Right hindlimb (tissue), 1 donor: ENCODE results near the gene C2orf81.
"Not testable (repeated sequence)": the region's sequence is repeated elsewhere in the genome, so short reads cannot be mapped to it uniquely, and the experiment has no call there.

Source experiments
- DNase-seq: peaks from one replicate; pipeline ENCODE4 v3.0.0-alpha.2; 2018

C2orf81 gene

DNA sequence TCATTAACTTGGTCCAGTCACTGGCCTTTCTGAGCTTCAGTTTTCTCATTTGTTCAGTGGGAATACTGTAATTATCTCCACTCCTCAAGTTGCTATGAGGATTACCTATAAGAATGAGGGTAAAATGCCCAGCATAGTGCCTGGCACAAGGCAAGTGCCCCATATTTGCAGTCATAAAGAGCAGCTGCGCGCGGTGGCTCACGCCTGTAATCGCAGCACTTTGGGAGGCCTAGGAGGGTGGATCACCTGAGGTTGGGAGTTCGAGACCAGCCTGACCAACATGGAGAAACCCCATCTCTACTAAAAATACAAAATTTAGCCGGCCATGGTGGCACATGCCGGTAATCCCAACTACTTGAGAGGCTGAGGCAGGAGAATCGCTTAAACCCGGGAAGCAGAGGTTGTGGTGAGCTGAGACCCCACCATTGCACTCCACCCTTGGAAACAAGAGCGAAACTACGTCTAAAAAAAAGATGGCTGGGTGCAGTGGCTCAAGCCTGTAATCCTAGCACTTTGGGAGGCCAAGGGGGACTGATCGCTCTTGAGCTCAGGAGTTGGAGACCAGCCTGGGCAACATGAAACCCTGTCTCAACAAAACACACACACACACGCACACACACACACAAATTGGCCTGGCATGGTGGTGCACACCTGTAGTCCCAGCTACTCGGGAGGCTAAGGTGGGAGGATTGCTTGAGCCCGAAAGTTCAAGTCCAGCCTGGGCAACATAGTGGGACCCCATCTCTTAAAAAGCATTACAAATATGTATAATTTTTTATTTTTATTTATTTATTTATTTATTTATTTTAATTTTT, 21.3 kb upstream of the C2orf81 start:
- DNase-seq: not testable (repeated sequence)

DNA sequence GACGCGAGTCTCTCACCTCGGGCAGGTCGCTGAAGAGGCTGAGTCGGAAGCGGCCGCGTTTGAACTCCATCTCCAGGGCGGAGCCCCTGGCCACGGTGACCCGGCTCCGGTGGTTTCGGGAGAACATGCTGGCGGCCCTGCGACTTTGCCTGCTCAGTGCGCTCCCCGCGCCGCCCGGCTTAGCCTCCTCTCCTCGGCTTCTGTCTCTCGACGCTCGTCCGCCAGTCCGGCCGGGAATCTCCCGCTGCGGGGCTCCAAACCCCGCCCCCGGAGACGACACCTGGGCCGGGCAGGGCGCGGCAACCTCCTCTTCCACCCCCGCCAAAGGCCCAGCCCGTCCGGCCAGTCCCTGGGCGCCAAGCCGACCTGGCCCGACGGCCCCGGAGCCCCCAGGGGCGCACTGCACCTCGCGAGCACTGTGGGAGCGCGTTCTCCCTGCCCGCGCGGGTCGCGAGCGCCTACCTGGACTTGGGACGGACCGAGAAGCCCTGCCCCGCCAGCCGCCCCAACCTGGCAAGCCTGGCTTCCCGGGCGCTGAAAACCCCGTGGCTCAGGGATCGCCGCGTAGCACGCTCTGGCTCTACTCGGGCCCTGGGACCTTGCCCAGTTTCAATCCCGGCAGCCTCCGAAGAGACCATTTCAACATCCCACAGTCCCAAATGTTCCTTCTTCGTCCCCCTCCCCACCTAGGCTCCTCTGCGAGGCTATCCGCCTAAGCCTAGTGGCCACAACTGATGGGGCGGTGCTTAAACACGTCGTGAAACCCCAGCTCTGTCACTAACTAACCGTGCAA, 20.5 kb upstream of the C2orf81 start, which contains the start of gene RTKN:
Gene RTKN (minus strand): TSS at position 248 of the 793 bp plus-strand sequence. CDS start 121 bp downstream, at position 127.
- DNase-seq: peak; percentile 60

DNA sequence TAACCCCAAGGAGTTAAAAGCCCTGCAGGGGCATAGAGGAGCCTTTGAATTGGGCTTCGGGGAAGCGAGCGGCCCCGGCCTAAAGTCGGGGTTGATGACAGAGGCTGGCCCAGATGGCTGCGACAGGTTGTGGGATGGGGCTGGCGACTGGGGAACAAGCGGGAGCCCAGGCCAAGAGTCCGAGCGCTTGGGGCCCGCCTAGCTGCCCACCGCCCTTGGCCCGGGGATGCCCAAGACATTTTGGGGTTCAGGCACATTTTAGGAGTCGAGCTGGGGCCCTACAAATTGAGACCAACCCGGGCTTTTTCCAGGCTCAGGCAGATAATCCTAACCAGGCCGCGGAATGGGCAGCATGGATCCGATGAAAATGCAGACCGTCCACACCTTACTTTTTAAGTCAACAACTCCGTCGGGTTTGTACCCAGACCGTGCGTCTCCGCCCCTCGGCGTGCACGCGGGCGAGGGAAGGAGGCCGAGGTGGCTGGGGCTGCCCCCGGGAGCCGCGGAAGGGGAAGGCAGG, 19.8 kb upstream of the C2orf81 start:
- no peak for DNase-seq

GRCh38 chr2:74440378-74441169, 19.2 kb upstream of the C2orf81 start:
- peak; percentile 97 for DNase-seq

GRCh38 chr2:74439803-74440377, 18.5 kb upstream of the C2orf81 start:
- peak; percentile 95 for DNase-seq

DNA sequence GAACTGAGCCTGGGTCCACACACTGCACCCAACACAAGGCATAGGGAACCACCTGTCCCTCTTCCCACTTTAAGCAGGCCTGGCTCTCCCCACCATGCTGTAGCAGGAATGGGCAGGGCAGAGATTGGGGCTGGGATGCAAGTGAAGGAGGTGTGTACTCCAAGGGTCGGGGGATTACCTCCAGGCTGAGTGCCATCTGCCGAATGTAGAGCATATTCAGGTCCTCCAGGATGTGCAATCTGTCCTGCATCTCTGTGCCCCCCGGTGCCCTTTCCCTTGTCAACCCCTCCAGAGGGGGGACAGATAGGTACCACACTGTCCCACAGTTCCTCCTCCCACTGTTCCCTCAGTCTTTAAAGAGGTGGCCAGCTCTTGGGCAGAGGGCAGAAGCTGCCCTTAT, 18.0 kb upstream of the C2orf81 start:
- no peak for DNase-seq

DNA sequence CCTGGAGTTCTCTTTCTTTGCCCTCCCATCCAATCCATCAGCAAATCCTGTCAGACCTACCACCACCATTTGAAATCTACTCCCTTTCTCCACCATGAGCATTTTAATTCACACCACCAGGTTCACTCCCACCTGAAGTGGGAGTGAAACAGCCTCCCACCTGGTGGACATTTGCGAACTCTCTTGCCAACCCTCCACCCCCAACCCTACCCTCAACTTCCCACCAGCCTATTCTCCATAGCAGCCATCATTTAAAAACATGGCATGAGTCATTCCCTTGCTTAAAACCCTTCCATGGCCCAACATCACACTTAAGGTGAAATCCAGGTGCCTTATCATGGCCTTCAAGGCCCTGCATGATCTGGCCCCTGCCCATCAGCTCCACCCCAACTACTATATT, 16.8 kb upstream of the C2orf81 start:
- DNase-seq: no peak

DNA sequence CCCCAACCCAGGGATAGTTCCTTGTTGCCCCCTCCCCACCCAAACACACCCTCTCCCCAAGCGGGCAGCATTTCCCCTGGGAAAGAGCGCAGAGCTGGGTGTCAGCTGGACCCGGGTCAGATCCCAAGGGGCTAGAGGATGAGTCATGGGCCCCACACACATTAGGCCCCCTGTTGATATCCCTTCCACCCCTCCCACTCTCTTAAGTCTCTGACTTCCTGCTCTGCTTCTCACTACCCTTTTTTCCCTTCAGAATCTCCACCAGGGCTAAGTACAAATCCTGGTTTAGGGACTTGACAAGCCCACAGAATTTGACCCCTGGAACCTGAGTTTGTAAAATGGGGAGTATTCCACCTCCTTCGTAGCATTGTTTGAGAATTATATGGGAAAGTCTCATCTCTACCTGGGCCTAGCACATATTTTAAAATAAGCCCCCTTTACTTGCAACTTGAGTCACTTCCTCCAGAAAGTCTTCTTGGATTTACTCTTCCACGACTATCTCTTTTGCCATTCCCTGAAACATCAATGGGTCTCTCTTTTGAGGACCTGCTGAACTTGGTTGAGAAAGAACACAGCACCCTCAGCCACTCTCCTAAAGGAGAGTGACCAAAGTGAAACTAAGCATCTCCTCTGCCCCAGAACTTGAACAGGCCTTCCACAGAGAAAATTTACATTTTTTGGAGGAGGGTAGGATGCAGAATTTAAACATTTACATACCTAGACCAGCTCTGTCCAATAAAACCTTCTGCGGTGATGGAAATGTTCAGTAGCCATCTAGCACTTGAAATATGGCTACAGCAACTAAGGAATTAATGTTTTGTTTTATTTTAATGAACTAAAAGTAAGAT, 15.7 kb upstream of the C2orf81 start:
- peak; percentile 17 for DNase-seq

DNA sequence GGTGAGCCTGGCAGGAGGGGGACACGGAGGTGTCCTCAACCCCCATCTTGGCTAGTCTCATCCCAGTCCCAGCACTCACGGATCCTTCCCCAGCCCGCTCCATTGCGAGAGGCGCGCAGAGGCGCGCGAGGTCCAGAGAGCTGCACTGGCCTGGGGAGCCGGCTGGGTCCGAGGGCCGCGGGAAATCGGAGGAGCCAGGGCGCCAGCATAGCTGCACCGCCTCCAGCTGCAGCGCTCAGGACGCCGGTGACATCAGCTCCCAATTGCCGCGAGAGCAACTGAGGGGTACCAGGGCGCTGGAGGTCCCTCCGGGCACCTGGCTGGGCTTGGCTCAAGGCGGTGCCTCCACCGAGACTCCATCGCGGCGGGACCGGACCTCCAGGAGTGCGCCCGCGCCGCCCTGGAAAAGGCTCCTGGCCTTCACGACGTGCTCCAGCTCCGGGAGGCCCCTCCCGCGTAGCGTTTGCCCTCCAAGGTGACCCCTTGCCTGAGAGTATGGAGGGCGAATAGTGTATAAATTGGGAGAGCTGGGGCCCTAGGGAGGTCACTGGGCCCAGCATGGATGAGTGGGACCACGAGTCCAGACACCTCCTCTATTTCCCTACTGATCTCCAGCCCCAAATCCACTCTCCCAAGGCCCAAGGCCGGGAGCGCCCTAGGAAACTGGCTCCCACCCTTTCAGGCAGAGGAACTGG, 14.8 kb upstream of the C2orf81 start:
- peak; percentile 18 for DNase-seq

DNA sequence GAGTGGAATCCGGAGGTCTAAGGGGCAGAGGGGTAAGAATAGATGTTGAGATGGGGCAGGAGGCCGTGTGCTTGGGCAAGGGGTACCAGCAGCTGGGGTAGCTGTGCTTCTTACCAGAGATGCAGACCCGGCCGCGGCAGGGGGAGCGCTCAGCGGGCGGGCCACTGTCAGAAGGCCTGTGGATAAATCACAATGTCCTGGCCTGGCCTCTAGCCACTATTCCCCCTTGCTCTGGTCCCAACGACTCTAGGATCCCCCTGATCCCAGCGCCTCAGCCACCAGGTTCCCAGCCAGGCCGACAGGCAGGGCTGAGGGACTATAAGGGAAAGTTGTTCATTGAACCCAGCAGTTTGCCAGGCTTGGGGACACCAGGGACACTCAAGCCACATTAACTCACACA, 9.1 kb upstream of the C2orf81 start:
- DNase-seq: no peak

DNA sequence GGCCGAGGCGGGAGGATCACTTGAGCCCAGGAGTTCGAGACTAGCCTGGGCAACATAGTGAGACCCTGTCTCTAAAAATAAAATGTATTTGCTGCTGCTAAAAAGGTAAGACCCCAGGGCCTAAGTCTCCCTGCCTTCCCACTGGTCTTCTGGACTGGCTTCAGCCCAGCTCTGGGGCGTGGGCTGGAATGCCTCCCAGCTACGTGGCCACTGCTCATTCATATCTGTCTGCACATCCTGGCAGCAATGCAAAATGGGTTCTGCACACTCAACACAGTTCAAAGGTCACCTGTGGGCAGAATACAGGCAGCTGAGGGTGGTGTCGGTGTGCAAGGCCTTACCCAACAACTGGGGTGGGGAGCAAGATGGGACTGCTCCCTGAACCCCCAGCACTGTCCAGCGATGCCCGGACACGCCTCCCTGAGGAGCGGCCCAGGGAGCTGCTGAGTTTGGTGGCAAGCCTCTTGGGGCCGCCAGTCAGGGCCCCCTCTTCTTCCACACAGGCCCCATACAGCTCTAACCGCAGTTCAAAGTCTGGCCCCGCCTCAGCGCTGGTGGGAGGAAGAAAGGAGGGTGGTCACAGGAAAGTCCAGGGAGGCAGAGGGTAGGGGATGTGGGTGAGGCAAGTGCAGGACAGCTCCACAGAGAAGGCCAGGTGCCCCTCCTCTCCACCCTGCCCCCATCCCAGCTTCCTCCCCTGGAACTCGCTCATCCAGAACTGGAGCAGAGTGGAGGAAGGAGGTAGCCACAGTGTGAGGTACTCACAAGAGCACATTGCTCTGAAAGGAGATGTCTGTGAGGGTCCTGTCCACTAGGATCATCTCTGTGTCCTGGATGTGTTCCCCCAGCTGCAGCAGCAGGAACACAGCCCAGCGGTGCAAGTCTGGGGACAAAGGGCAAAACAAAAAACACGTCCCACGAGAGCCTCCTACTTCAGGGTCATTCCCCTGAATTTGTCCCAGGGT, 8.3 kb upstream of the C2orf81 start:
- no peak for DNase-seq

- DNase-seq: no peak
Measured at GRCh38 chr2:74428675-74429074, 7.3 kb upstream of the C2orf81 start.

DNA sequence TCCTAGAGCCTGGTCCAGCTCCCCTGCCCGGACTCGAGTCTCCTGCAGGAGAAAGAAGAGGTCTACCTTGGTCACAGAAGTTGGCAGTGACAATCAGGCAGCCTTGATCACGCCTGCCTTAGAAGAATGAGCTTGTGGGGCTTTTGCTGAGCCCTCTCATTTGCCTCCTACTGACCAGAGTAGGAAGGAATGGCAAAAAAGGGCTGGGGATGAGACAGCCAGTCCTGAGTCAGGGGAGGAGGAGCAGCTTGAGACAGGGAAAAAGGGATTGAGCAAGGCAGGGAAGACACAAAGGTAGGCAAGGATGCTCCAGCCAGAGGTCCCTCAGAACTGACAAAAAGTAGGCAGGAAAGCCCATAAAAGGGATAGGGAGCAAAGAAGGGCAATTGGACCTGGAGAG, 6.1 kb upstream of the C2orf81 start:
- DNase-seq: no peak

GRCh38 chr2:74426181-74426758, 4.9 kb upstream of the C2orf81 start:
- DNase-seq: no peak

GRCh38 chr2:74425523-74425922, 4.1 kb upstream of the C2orf81 start:
- no peak for DNase-seq

DNA sequence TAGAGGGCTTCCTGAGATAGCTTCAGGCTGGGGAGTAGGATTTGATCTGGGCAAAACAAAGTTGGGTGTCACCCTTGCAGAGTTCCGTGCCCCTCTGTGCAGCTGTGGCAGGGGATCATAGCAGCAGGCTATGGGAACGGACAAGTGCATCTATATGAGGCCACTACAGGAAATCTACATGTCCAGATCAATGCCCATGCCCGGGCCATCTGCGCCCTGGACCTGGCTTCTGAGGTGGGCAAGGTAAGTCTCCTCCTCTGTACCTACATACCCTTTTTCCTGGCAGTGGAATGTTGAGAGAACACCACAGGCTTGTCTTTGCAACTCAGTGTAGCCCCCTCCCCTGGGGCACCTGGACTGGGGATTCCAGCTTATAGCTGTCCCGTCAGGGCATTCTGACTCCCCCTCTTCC, 3.6 kb upstream of the C2orf81 start:
- DNase-seq: no peak

- DNase-seq: no peak
Measured at GRCh38 chr2:74424139-74424992, 2.9 kb upstream of the C2orf81 start.
